ENCODE measurements around the gene TM7SF3. TPM values are rescaled to one million over a fixed set of nuclear protein-coding genes. Genes with fewer than 3 reads are reported as not detected.

Gene TM7SF3
- total RNA-seq = 92.8 and 109 TPM in 2 replicates

GRCh38 chr12:27014085-27014858 is at the start of gene TM7SF3:
Gene TM7SF3, minus strand, starts transcription at chr12:27014384. Its CDS starts 216 bp downstream, at chr12:27014168.

GRCh38 chr12:26937863-26938700 is 76.1 kb downstream of the TM7SF3 start, which contains the start of the genes FGFR1OP2 and INTS13:
Gene FGFR1OP2, plus strand, starts transcription at chr12:26938470. Its CDS starts 15,689 bp downstream, at chr12:26954159.
Gene INTS13, minus strand, starts transcription at chr12:26937981. Its CDS starts 1,178 bp downstream, at chr12:26936803.

Other genes starting within 250 kb of the TM7SF3 start
- 111 and 123 TPM in 2 replicates for gene ITPR2, start 181.2 kb downstream of the TM7SF3 start, total RNA-seq
- 73.0 and 79.8 TPM in 2 replicates for gene INTS13, start 76.4 kb downstream of the TM7SF3 start, total RNA-seq
- 85.8 and 98.9 TPM in 2 replicates for gene FGFR1OP2, start 75.9 kb downstream of the TM7SF3 start, total RNA-seq
- gene MED21, start 8.2 kb upstream of the TM7SF3 start, total RNA-seq = 56.8 and 78.4 TPM in 2 replicates
- gene C12orf71, start 68.2 kb upstream of the TM7SF3 start, total RNA-seq = not detected in 2 replicates
- 37.4 and 43.3 TPM in 2 replicates for gene STK38L, start 229.9 kb upstream of the TM7SF3 start, total RNA-seq

All from thoracic aorta endothelial cell (primary cell).